ENCODE data around the gene CCDC200. TPM values are rescaled to one million over a fixed set of nuclear protein-coding genes. Genes with fewer than 3 reads are reported as not detected.

CCDC200 gene
- total and polyA plus RNA-seq, 2 of the 13 experiments (the other 11 are each of a cell fraction or from before 2014, with no cell fraction given): not detected

GRCh38 chr17:43211480-43212402 is 16.7 kb downstream of the CCDC200 start, which contains the start of gene TMEM106A (continued):
- no peak for TF ChIP-seq ZHX2 (IDR thresholded peaks at IDR 0.05; ENCODE audit: low read depth)
- TF ChIP-seq ZHX2 (CRISPR knock-in tag; IDR thresholded peaks at IDR 0.05; ENCODE audit: borderline replicate concordance): 0 out of 2 replicates have a peak, but pooled peaks have one; percentile 86
- no peak for TF ChIP-seq SOX13 (IDR thresholded peaks at IDR 0.05)
- peak in 1 of 2 experiments; percentile 11; a peak in 1 of 4 replicates for TF ChIP-seq SOX13 (CRISPR knock-in tag; conservative IDR thresholded peaks at IDR 0.05 in 1 of 2, IDR thresholded peaks at IDR 0.05 in 1 of 2)
- TF ChIP-seq, protein P1, sequence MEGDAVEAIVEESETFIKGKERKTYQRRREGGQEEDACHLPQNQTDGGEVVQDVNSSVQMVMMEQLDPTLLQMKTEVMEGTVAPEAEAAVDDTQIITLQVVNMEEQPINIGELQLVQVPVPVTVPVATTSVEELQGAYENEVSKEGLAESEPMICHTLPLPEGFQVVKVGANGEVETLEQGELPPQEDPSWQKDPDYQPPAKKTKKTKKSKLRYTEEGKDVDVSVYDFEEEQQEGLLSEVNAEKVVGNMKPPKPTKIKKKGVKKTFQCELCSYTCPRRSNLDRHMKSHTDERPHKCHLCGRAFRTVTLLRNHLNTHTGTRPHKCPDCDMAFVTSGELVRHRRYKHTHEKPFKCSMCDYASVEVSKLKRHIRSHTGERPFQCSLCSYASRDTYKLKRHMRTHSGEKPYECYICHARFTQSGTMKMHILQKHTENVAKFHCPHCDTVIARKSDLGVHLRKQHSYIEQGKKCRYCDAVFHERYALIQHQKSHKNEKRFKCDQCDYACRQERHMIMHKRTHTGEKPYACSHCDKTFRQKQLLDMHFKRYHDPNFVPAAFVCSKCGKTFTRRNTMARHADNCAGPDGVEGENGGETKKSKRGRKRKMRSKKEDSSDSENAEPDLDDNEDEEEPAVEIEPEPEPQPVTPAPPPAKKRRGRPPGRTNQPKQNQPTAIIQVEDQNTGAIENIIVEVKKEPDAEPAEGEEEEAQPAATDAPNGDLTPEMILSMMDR (CRISPR knock-in tag; IDR thresholded peaks at IDR 0.05): peak; percentile 48
- no peak for TF ChIP-seq DMTF1 (CRISPR knock-in tag; IDR thresholded peaks at IDR 0.05)
- no peak for TF ChIP-seq ATF6 (CRISPR knock-in tag; conservative IDR thresholded peaks at IDR 0.05)
- TF ChIP-seq ZBTB43 (CRISPR knock-in tag; conservative IDR thresholded peaks at IDR 0.05): 0 out of 2 replicates have a peak, but pooled peaks have one; percentile 27
- 0 out of 2 replicates have a peak, but pooled peaks have one; percentile 7 for TF ChIP-seq KMT2A (CRISPR knock-in tag; IDR thresholded peaks at IDR 0.05)
- TF ChIP-seq SAP130 (CRISPR knock-in tag; IDR thresholded peaks at IDR 0.05; ENCODE audit: low read depth): peak; percentile 69
- TF ChIP-seq, protein P2, sequence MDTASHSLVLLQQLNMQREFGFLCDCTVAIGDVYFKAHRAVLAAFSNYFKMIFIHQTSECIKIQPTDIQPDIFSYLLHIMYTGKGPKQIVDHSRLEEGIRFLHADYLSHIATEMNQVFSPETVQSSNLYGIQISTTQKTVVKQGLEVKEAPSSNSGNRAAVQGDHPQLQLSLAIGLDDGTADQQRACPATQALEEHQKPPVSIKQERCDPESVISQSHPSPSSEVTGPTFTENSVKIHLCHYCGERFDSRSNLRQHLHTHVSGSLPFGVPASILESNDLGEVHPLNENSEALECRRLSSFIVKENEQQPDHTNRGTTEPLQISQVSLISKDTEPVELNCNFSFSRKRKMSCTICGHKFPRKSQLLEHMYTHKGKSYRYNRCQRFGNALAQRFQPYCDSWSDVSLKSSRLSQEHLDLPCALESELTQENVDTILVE (CRISPR knock-in tag; IDR thresholded peaks at IDR 0.05): peak; percentile 34; the same call in 1 of the 2 replicates
- TF ChIP-seq ADNP (CRISPR knock-in tag; IDR thresholded peaks at IDR 0.05): no peak

Data from HepG2 (cell line).